OCI-LY1 (cell line): Measurements from ENCODE around the gene PROM2.

Experiments
- EZH2 ChIP-seq: fragments of 200-600 bp; sonication (generic), shearing (Covaris generic); IDR thresholded peaks from 2 replicates; pipeline ENCODE4 v1.8.0; 2017; ENCODE audit warnings: borderline replicate concordance, mixed run types, mild to moderate bottlenecking, antibody characterized with exemption, low read length, moderate library complexity, mixed read lengths
- TF ChIP-seq, protein P1 (sequence below): fragments of 200-600 bp; sonication (generic), shearing (Covaris generic); IDR thresholded peaks from 2 replicates; pipeline ENCODE4 v1.5.1; 2017; ENCODE audit warnings: mild to moderate bottlenecking, antibody characterized with exemption, low read length, moderate library complexity, mixed read lengths

DNA sequence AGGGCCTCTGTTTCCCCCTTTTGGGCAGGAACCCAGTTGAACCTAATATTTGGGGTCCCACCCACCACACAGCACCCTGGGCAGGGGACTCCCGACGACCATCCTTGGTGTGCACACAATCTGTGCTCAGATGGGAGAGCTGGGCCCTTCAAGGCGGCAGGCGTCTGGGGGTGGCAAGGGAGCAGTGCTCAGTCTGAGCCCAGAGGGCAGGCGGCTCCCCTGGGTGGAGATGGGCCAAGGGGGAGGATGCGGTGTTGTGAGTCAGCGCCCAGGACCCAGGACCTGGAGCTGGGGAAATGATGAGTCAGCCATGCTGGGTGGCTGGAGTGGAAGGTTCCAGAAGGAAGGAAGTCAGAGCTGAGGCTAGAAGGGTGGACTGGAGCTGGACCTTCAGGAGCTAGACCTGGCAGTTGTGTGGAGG, 3.8 kb downstream of the PROM2 start:
- TF ChIP-seq, protein P1, sequence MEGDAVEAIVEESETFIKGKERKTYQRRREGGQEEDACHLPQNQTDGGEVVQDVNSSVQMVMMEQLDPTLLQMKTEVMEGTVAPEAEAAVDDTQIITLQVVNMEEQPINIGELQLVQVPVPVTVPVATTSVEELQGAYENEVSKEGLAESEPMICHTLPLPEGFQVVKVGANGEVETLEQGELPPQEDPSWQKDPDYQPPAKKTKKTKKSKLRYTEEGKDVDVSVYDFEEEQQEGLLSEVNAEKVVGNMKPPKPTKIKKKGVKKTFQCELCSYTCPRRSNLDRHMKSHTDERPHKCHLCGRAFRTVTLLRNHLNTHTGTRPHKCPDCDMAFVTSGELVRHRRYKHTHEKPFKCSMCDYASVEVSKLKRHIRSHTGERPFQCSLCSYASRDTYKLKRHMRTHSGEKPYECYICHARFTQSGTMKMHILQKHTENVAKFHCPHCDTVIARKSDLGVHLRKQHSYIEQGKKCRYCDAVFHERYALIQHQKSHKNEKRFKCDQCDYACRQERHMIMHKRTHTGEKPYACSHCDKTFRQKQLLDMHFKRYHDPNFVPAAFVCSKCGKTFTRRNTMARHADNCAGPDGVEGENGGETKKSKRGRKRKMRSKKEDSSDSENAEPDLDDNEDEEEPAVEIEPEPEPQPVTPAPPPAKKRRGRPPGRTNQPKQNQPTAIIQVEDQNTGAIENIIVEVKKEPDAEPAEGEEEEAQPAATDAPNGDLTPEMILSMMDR = no peak
- TF ChIP-seq EZH2 = no peak
